CD14-positive monocyte (primary cell): ENCODE data around the gene RIBC2. TPM values are rescaled to one million over a fixed set of nuclear protein-coding genes. Genes with fewer than 3 reads are reported as not detected.

Experiments
- DNase-seq, 3 donors: peaks; one replicate each; pipeline ENCODE4 v3.0.0-alpha.2; 2011 to 2022
- H2AFZ ChIP-seq: 2 replicates; pipeline ENCODE4 v1.6.0; 2012; ENCODE audit warnings: mild to moderate bottlenecking, low read depth, low read length, inconsistent platforms; ENCODE audit not compliant: insufficient read depth, poor library complexity, severe bottlenecking
- H3K27ac ChIP-seq, 2 donors: 1 replicate in 1 of 2; 2 replicates in 1 of 2; pipeline ENCODE4 v1.5.1; 2012 to 2013; ENCODE audit warnings: low read length in 2 of 2, control low read depth in 1 of 2, inconsistent platforms in 1 of 2, low read depth in 1 of 2, mild to moderate bottlenecking in 1 of 2
- H3K27me3 ChIP-seq, 2 donors: one replicate each; pipeline versions ENCODE4 v1.6.0 to v1.6.1; 2011 to 2013; ENCODE audit warnings: low read length in 2 of 2; ENCODE audit not compliant: control insufficient read depth in 2 of 2, insufficient read depth in 2 of 2
- H3K36me3 ChIP-seq, 2 donors: replicated peaks in 1 of 2; 1 replicate in 1 of 2; 2 replicates in 1 of 2; pipeline versions ENCODE4 v1.5.1 to v1.6.1; 2012 to 2013; ENCODE audit warnings: low read length in 2 of 2, control low read depth in 1 of 2, inconsistent platforms in 1 of 2, mild to moderate bottlenecking in 1 of 2; ENCODE audit not compliant: insufficient read depth in 2 of 2, control insufficient read depth in 1 of 2
- H3K4me1 ChIP-seq, 2 donors: 1 replicate in 1 of 2; 2 replicates in 1 of 2; pipeline versions ENCODE4 v1.5.1 to v1.6.1; 2012 to 2013; ENCODE audit warnings: low read length in 2 of 2, control low read depth in 1 of 2, inconsistent platforms in 1 of 2, mild to moderate bottlenecking in 1 of 2, moderate library complexity in 1 of 2; ENCODE audit not compliant: insufficient read depth in 2 of 2, control insufficient read depth in 1 of 2
- H3K4me2 ChIP-seq: replicated peaks from 2 replicates; pipeline ENCODE3; 2012; ENCODE audit warnings: low read length, moderate library complexity, mild to moderate bottlenecking; ENCODE audit not compliant: poor library complexity, severe bottlenecking; ENCODE audit errors: extremely low read depth
- H3K4me3 ChIP-seq, 3 experiments: fragments of 200-600 bp in 1 of 3; sonication (generic) in 1 of 3; replicated peaks in 1 of 3; 1 replicate in 2 of 3; 2 replicates in 1 of 3; pipeline ENCODE4 v1.5.1; 2011 to 2013; ENCODE audit warnings: low read length in 3 of 3, mild to moderate bottlenecking in 3 of 3, control low read depth in 2 of 3, low read depth in 2 of 3, inconsistent platforms in 1 of 3, moderate library complexity in 1 of 3
- H3K79me2 ChIP-seq: 2 replicates; pipeline ENCODE4 v1.6.0; 2012; ENCODE audit warnings: mild to moderate bottlenecking, control low read depth, inconsistent platforms, low read length, moderate library complexity; ENCODE audit not compliant: insufficient read depth
- H3K9ac ChIP-seq: 2 replicates; pipeline ENCODE4 v1.6.0; 2017; ENCODE audit warnings: low read length, mild to moderate bottlenecking; ENCODE audit not compliant: insufficient read depth, poor library complexity, severe bottlenecking
- H3K9me3 ChIP-seq, 2 donors: replicated peaks in 1 of 2; 1 replicate in 1 of 2; 2 replicates in 1 of 2; pipeline versions ENCODE4 v1.5.1 to v1.6.1; 2012 to 2013; ENCODE audit warnings: low read length in 2 of 2, control low read depth in 1 of 2; ENCODE audit not compliant: control insufficient read depth in 1 of 2, insufficient read depth in 1 of 2
- H4K20me1 ChIP-seq: 2 replicates; pipeline ENCODE4 v1.6.0; 2012; ENCODE audit warnings: mild to moderate bottlenecking, low read length, control low read depth, moderate library complexity; ENCODE audit not compliant: insufficient read depth
- H3K27ac Mint-ChIP-seq, 7 donors: one replicate each; pipeline ENCODE4 v1.8.0; 2020; ENCODE audit warnings: mild to moderate bottlenecking in 7 of 7, mixed read lengths in 7 of 7, moderate library complexity in 6 of 7, inconsistent platforms in 2 of 7
- H3K27me3 Mint-ChIP-seq, 3 donors: one replicate each; pipeline ENCODE4 v1.8.0; 2021 to 2022; ENCODE audit warnings: low read depth in 3 of 3, mild to moderate bottlenecking in 3 of 3, mixed read lengths in 3 of 3, moderate library complexity in 3 of 3, inconsistent platforms in 1 of 3
- H3K36me3 Mint-ChIP-seq, 2 donors: one replicate each; pipeline ENCODE4 v1.8.0; 2020; ENCODE audit warnings: mixed read lengths in 2 of 2, inconsistent platforms in 1 of 2, mild to moderate bottlenecking in 1 of 2
- H3K4me1 Mint-ChIP-seq: one replicate; pipeline ENCODE4 v1.8.0; 2020; ENCODE audit warnings: mild to moderate bottlenecking, mixed read lengths
- H3K4me3 Mint-ChIP-seq, 2 donors: one replicate each; pipeline ENCODE4 v1.8.0; 2020; ENCODE audit warnings: mild to moderate bottlenecking in 2 of 2, mixed read lengths in 2 of 2, moderate library complexity in 1 of 2
- H3K9me3 Mint-ChIP-seq, 7 donors: one replicate each; pipeline ENCODE4 v1.8.0; 2020 to 2022; ENCODE audit warnings: mixed read lengths in 7 of 7, mild to moderate bottlenecking in 6 of 7, moderate library complexity in 6 of 7, inconsistent platforms in 2 of 7
- WGBS: methylation state at CpG from one replicate; pipeline ENCODE4 v1.1.5; 2013; ENCODE audit warnings: missing lambda C conversion rate; ENCODE audit not compliant: insufficient coverage; 5-methylcytosine and 5-hydroxymethylcytosine counted together
- intact Hi-C, 2 donors: fragments of 100-400 bp; cut with micrococcal nuclease; formaldehyde crosslinking; loops; one replicate each; pipeline versions ENCODE4 v1.15.0 to v1.15.1; 2023
- polyA plus RNA-seq, 3 donors: library from polyadenylated mRNA; depleted of rRNA in 1 of 3; unstranded in 2 of 3; stranded (reverse) in 1 of 3; fragments of 300-500 nt in 2 of 3; fragments of >200 nt in 1 of 3; fragmentation: Illumina TruSeq in 2 of 3; gene quantifications; 1 replicate in 2 of 3; 2 replicates in 1 of 3; pipeline ENCODE4 v1.2.3, GENCODE V29; 2012 to 2021
- TF ChIP-seq, protein P1 (sequence below): fragments of 200-600 bp; IDR thresholded peaks from one replicate; pipeline ENCODE4 v1.8.0; 2022; ENCODE audit warnings: antibody characterized with exemption, mild to moderate bottlenecking

Gene RIBC2
- polyA plus RNA-seq, 3 donors = not detected

DNA sequence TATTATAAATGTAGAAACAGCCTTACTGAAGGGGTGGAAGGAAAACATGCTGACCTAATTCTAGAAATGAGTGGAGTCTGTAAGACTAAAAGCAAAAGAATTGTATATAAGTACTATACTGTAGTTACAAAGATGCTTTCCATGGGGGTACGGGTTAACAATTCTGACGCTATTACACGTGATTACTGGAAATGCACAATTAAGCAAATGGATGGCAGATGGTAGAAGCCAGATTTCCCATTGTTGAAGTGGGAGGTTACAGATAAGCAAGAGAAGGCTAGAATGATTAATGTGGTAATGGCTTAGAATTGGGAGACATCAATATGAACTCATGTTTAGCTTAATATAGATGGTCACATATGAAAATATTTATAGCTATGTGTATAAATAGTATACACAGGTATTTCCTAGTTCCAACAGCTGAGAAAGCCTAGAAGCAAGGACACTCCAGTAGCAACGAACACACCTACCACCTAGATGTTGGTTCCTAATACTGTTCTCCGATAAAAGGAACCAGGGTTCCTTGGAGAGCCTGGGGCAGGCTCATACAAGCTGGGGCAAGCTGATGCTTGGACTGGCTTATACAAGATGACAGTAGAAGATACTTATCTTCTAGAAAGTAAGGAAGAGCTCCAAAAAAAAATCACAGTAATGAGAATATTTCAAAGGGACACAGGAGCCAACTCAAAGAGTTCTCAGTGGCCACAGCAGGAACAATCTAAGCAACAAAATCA, 13.6 kb upstream of the RIBC2 start:
- H3K4me1 ChIP-seq = peaks cover 11 to 19% of the 10 kb centered on the region in 2 donors
- no peaks in the 10 kb centered on the region for H3K9me3 ChIP-seq
- H3K27me3 Mint-ChIP-seq = peaks cover 0 to 3% (median 3%) of the 10 kb centered on the region in 3 donors
- no peak overlapping the region for H3K4me2 ChIP-seq
- intact Hi-C loops = no loop called here
- TF ChIP-seq, protein P1, sequence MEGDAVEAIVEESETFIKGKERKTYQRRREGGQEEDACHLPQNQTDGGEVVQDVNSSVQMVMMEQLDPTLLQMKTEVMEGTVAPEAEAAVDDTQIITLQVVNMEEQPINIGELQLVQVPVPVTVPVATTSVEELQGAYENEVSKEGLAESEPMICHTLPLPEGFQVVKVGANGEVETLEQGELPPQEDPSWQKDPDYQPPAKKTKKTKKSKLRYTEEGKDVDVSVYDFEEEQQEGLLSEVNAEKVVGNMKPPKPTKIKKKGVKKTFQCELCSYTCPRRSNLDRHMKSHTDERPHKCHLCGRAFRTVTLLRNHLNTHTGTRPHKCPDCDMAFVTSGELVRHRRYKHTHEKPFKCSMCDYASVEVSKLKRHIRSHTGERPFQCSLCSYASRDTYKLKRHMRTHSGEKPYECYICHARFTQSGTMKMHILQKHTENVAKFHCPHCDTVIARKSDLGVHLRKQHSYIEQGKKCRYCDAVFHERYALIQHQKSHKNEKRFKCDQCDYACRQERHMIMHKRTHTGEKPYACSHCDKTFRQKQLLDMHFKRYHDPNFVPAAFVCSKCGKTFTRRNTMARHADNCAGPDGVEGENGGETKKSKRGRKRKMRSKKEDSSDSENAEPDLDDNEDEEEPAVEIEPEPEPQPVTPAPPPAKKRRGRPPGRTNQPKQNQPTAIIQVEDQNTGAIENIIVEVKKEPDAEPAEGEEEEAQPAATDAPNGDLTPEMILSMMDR = no peak
- no CpG with 5 or more reads among the region's 5 CpGs for WGBS
- H3K36me3 Mint-ChIP-seq = peaks cover 1 to 2% of the 10 kb centered on the region in 2 donors
- no peak overlapping the region for H2AFZ ChIP-seq
- H3K4me3 ChIP-seq = no peak overlapping the region
- no peak overlapping the region for H3K27ac ChIP-seq
- H3K4me1 Mint-ChIP-seq = peaks cover 18% of the 10 kb centered on the region
- H3K79me2 ChIP-seq = no peaks in the 10 kb centered on the region
- no peaks in the 10 kb centered on the region for H3K36me3 ChIP-seq
- H3K27me3 ChIP-seq = no peaks in the 10 kb centered on the region
- H3K9ac ChIP-seq = no peak overlapping the region
- DNase-seq = no peak
- peaks cover 0 to 5% (median 0%) of the 10 kb centered on the region in 7 donors for H3K9me3 Mint-ChIP-seq
- H4K20me1 ChIP-seq = no peaks in the 10 kb centered on the region
- H3K27ac Mint-ChIP-seq = no peak overlapping the region
- no peak overlapping the region for H3K4me3 Mint-ChIP-seq

DNA sequence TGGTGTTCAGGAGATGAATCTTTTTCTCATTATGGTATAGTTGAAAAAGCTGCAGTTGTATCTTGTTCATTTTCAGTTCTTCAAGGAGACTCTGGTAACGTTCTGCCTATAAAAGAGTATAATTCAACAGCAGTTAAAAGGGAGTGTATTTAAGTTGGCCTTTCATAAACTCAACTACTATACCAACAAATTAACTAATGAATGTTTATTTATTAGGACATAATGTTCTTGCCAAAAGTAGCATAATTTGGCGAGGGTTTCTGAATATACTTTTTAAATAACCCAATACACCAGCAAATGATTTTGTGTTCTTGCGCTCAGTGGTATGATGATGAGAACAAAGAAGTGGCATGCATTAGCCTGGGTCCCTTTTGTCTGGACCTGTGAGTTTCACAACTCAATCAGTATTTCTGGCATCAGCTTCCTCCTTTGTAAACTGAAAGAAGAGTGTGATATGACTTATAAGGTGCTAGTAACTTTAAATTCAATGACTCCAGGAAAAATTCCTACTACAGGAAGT, 11.0 kb upstream of the RIBC2 start:
- WGBS = no CpG with 5 or more reads among the region's 3 CpGs
- intact Hi-C loops = no loop called here
- Mint-ChIP-seq H3K4me1 (peaks cover 18% of the 10 kb centered on the region), H3K4me3 (no peak overlapping the region), H3K27me3 (peaks cover 0 to 3% (median 0%) of the 10 kb centered on the region in 3 donors), H3K27ac (no peak overlapping the region), H3K36me3 (peaks cover under 1 to 4% of the 10 kb centered on the region in 2 donors), H3K9me3 (peaks cover 0 to 5% (median 2%) of the 10 kb centered on the region in 7 donors)
- H4K20me1 ChIP-seq = no peaks in the 10 kb centered on the region
- no peaks in the 10 kb centered on the region for H3K79me2 ChIP-seq
- no peaks in the 10 kb centered on the region for H3K9me3 ChIP-seq
- H3K36me3 ChIP-seq = no peaks in the 10 kb centered on the region
- TF ChIP-seq, protein P1 = no peak
- no peak overlapping the region for H3K27ac ChIP-seq
- H3K27me3 ChIP-seq = no peaks in the 10 kb centered on the region
- no peak overlapping the region for H3K9ac ChIP-seq
- H3K4me1 ChIP-seq = peaks cover 11 to 19% of the 10 kb centered on the region in 2 donors
- no peak overlapping the region for H2AFZ ChIP-seq
- DNase-seq = peak in 2 of 3 donors; percentile 22 to 43
- H3K4me3 ChIP-seq = no peak overlapping the region
- H3K4me2 ChIP-seq = no peak overlapping the region
